Mesenchymal stem cell (in vitro differentiated cells and primary cell): Measurements from ENCODE around the gene PPP4R3B.

Experiments
- DNase-seq: peaks from one replicate; pipeline ENCODE4 v3.0.0-alpha.2; 2013
- H2AFZ ChIP-seq: one replicate; pipeline ENCODE4 v1.6.1; 2013; ENCODE audit warnings: low read depth, mild to moderate bottlenecking, control low read depth, inconsistent platforms, low read length, moderate library complexity
- H2AK5ac ChIP-seq: 2 replicates; pipeline ENCODE4 v1.6.1; 2013; ENCODE audit warnings: low read length, moderate library complexity, mild to moderate bottlenecking, inconsistent platforms; ENCODE audit not compliant: severe bottlenecking
- H2BK120ac ChIP-seq: one replicate; pipeline ENCODE4 v1.6.1; 2013; ENCODE audit warnings: low read depth, mild to moderate bottlenecking, inconsistent platforms, low read length, moderate library complexity
- H2BK12ac ChIP-seq, 2 experiments: one replicate each; pipeline ENCODE4 v1.6.1; 2013; ENCODE audit warnings: inconsistent platforms in 2 of 2, low read length in 2 of 2, mild to moderate bottlenecking in 2 of 2, moderate library complexity in 2 of 2, control low read depth in 1 of 2
- H2BK15ac ChIP-seq: one replicate; pipeline ENCODE4 v1.6.1; 2013; ENCODE audit warnings: mild to moderate bottlenecking, low read depth, inconsistent platforms; ENCODE audit not compliant: poor library complexity, severe bottlenecking
- H2BK5ac ChIP-seq: 2 replicates; pipeline ENCODE4 v1.6.1; 2013; ENCODE audit warnings: low read depth, mild to moderate bottlenecking, low read length, control low read depth, inconsistent platforms; ENCODE audit not compliant: poor library complexity, severe bottlenecking
- H3K14ac ChIP-seq, 2 experiments: one replicate each; pipeline ENCODE4 v1.6.1; 2013; ENCODE audit warnings: inconsistent platforms in 2 of 2, low read length in 2 of 2, control low read depth in 1 of 2, mild to moderate bottlenecking in 1 of 2, moderate library complexity in 1 of 2
- H3K18ac ChIP-seq, 2 experiments: one replicate each; pipeline ENCODE4 v1.6.1; 2013; ENCODE audit warnings: inconsistent platforms in 2 of 2, low read length in 2 of 2, control low read depth in 1 of 2, low read depth in 1 of 2, mild to moderate bottlenecking in 1 of 2
- H3K23ac ChIP-seq, 2 experiments: one replicate each; pipeline ENCODE4 v1.6.1; 2013; ENCODE audit warnings: inconsistent platforms in 2 of 2, low read length in 2 of 2, mild to moderate bottlenecking in 2 of 2, moderate library complexity in 2 of 2, control low read depth in 1 of 2
- H3K27ac ChIP-seq: 2 replicates; pipeline ENCODE4 v1.5.1; 2013; ENCODE audit warnings: mild to moderate bottlenecking, moderate library complexity, low read length, control low read depth, inconsistent platforms; ENCODE audit not compliant: poor library complexity, severe bottlenecking
- H3K27me3 ChIP-seq, 2 experiments: 2 replicates each; pipeline versions ENCODE4 v1.6.1 to v1.7.0; 2013; ENCODE audit warnings: low read length in 2 of 2, mild to moderate bottlenecking in 2 of 2, moderate library complexity in 2 of 2, control low read depth in 1 of 2, inconsistent platforms in 1 of 2; ENCODE audit not compliant: control insufficient read depth in 1 of 2, insufficient read depth in 1 of 2
- H3K36me3 ChIP-seq, 2 experiments: 2 replicates each; pipeline versions ENCODE4 v1.6.1 to v1.7.0; 2013; ENCODE audit warnings: low read length in 2 of 2, control low read depth in 1 of 2, inconsistent platforms in 1 of 2, low read depth in 1 of 2, mild to moderate bottlenecking in 1 of 2; ENCODE audit not compliant: insufficient read depth in 2 of 2, control insufficient read depth in 1 of 2
- H3K4ac ChIP-seq, 2 experiments: one replicate each; pipeline ENCODE4 v1.6.1; 2013; ENCODE audit warnings: inconsistent platforms in 2 of 2, low read length in 2 of 2, mild to moderate bottlenecking in 2 of 2, moderate library complexity in 2 of 2, control low read depth in 1 of 2, low read depth in 1 of 2
- H3K4me1 ChIP-seq: 2 replicates; pipeline ENCODE4 v1.6.1; 2013; ENCODE audit warnings: low read depth, low read length, control low read depth; ENCODE audit not compliant: control insufficient read depth, insufficient read depth
- H3K4me2 ChIP-seq: 2 replicates; pipeline ENCODE4 v1.6.1; 2013; ENCODE audit warnings: low read length, mild to moderate bottlenecking, inconsistent platforms; ENCODE audit not compliant: poor library complexity, severe bottlenecking
- H3K4me3 ChIP-seq, 2 experiments: 2 replicates each; pipeline versions ENCODE4 v1.5.1 to v1.7.0; 2013; ENCODE audit warnings: low read length in 2 of 2, mild to moderate bottlenecking in 2 of 2, control low read depth in 1 of 2, low read depth in 1 of 2; ENCODE audit not compliant: insufficient read depth in 1 of 2
- H3K79me1 ChIP-seq: replicated peaks from 2 replicates; pipeline ENCODE4 v1.6.1; 2013; ENCODE audit warnings: mild to moderate bottlenecking, control low read depth, low read length, inconsistent platforms; ENCODE audit not compliant: poor library complexity, severe bottlenecking
- H3K9ac ChIP-seq: 2 replicates; pipeline ENCODE4 v1.7.0; 2013; ENCODE audit warnings: mild to moderate bottlenecking, low read length, moderate library complexity
- H3K9me3 ChIP-seq: 2 replicates; pipeline ENCODE4 v1.7.0; 2013; ENCODE audit warnings: mild to moderate bottlenecking, low read length; ENCODE audit not compliant: control insufficient read depth
- H4K8ac ChIP-seq: one replicate; pipeline ENCODE4 v1.6.1; 2013; ENCODE audit warnings: inconsistent platforms, mild to moderate bottlenecking, low read length, moderate library complexity
- H4K91ac ChIP-seq: one replicate; pipeline ENCODE4 v1.6.1; 2013; ENCODE audit warnings: mild to moderate bottlenecking, low read length, inconsistent platforms
- WGBS: methylation state at CpG from one replicate; pipeline ENCODE4 v1.1.7; 2013; ENCODE audit warnings: mixed read lengths; 5-methylcytosine and 5-hydroxymethylcytosine counted together

The PPP4R3B gene

GRCh38 chr2:55628931-55629330 lies 11.5 kb upstream of the PPP4R3B start:
- H2BK5ac ChIP-seq, result no peak overlapping the region
- no peak overlapping the region for H3K9ac ChIP-seq
- no peaks in the 10 kb centered on the region for H3K9me3 ChIP-seq
- H3K18ac ChIP-seq, result no peak overlapping the region
- DNase-seq, result no peak
- H3K4me1 ChIP-seq, result no peaks in the 10 kb centered on the region
- no peak overlapping the region for H2BK12ac ChIP-seq
- H3K36me3 ChIP-seq, result peaks cover 6 to 23% of the 10 kb centered on the region in 2 experiments
- H3K27ac ChIP-seq, result no peak overlapping the region
- no peak overlapping the region for H2BK120ac ChIP-seq
- H3K23ac ChIP-seq, result no peak overlapping the region
- H3K27me3 ChIP-seq, result no peaks in the 10 kb centered on the region
- H3K4ac ChIP-seq, result no peak overlapping the region
- no peak overlapping the region for H4K8ac ChIP-seq
- H3K4me2 ChIP-seq, result no peak overlapping the region
- H2AK5ac ChIP-seq, result no peak overlapping the region
- no peak overlapping the region for H3K14ac ChIP-seq
- no peak overlapping the region for H2BK15ac ChIP-seq
- peaks cover 28% of the 10 kb centered on the region for H3K79me1 ChIP-seq
- no peak overlapping the region for H3K4me3 ChIP-seq
- WGBS, result 96% methylated on average over 2 of the region's 2 CpGs
- H2AFZ ChIP-seq, result no peak overlapping the region
- H4K91ac ChIP-seq, result no peak overlapping the region

- no peaks in the 10 kb centered on the region for H3K9me3 ChIP-seq
- no peak overlapping the region for H3K23ac ChIP-seq
- H3K27me3 ChIP-seq, result no peaks in the 10 kb centered on the region
- no peak overlapping the region for H2AFZ ChIP-seq
- no peak overlapping the region for H2BK5ac ChIP-seq
- peaks cover 6 to 17% of the 10 kb centered on the region in 2 experiments for H3K36me3 ChIP-seq
- no peak overlapping the region for H3K4ac ChIP-seq
- no peak overlapping the region for H3K27ac ChIP-seq
- H3K79me1 ChIP-seq, result peaks cover 35% of the 10 kb centered on the region
- no peak overlapping the region for H2BK12ac ChIP-seq
- H2AK5ac ChIP-seq, result no peak overlapping the region
- no peak overlapping the region for H4K8ac ChIP-seq
- no peak overlapping the region for H3K4me2 ChIP-seq
- H3K9ac ChIP-seq, result no peak overlapping the region
- H3K14ac ChIP-seq, result no peak overlapping the region
- H2BK15ac ChIP-seq, result no peak overlapping the region
- WGBS, result no CpG with 5 or more reads among the region's 1 CpG
- no peak overlapping the region for H3K18ac ChIP-seq
- H2BK120ac ChIP-seq, result no peak overlapping the region
- H3K4me3 ChIP-seq, result no peak overlapping the region
- no peak for DNase-seq
- no peak overlapping the region for H4K91ac ChIP-seq
- H3K4me1 ChIP-seq, result no peaks in the 10 kb centered on the region
These were observed 10.5 kb upstream of the PPP4R3B start for GRCh38 chr2:55627915-55628314.

- H2AK5ac ChIP-seq, result no peak overlapping the region
- H3K4me1 ChIP-seq, result peaks cover 11% of the 10 kb centered on the region
- H2BK5ac ChIP-seq, result no peak overlapping the region
- peaks cover 10 to 13% of the 10 kb centered on the region in 2 experiments for H3K36me3 ChIP-seq
- H3K4me2 ChIP-seq, result no peak overlapping the region
- H4K91ac ChIP-seq, result no peak overlapping the region
- no peak overlapping the region for H3K4ac ChIP-seq
- H2AFZ ChIP-seq, result no peak overlapping the region
- no peak overlapping the region for H3K23ac ChIP-seq
- no peak overlapping the region for H2BK120ac ChIP-seq
- no peak overlapping the region for H2BK12ac ChIP-seq
- peaks cover 42% of the 10 kb centered on the region for H3K79me1 ChIP-seq
- no peak overlapping the region for H3K27ac ChIP-seq
- H3K9me3 ChIP-seq, result no peaks in the 10 kb centered on the region
- no peak overlapping the region for H2BK15ac ChIP-seq
- 100% methylated on average over 5 of the region's 7 CpGs for WGBS
- no peak overlapping the region for H3K4me3 ChIP-seq
- no peak overlapping the region for H3K18ac ChIP-seq
- peak overlapping the region; percentile 69 for H4K8ac ChIP-seq
- H3K27me3 ChIP-seq, result no peaks in the 10 kb centered on the region
- no peak for DNase-seq
- H3K14ac ChIP-seq, result no peak overlapping the region
- no peak overlapping the region for H3K9ac ChIP-seq
These were observed 4.4 kb upstream of the PPP4R3B start for GRCh38 chr2:55621802-55622201.

- Histone ChIP-seq H4K8ac (no peak overlapping the region), H3K4ac (no peak overlapping the region), H3K9me3 (no peaks in the 10 kb centered on the region), H3K4me2 (no peak overlapping the region), H3K27ac (no peak overlapping the region), H3K27me3 (no peaks in the 10 kb centered on the region), H4K91ac (no peak overlapping the region), H2BK15ac (no peak overlapping the region), H3K9ac (peak overlapping the region; percentile 11), H3K23ac (no peak overlapping the region), H2BK5ac (no peak overlapping the region), H3K4me1 (peaks cover 14% of the 10 kb centered on the region), H2AFZ (no peak overlapping the region), H3K18ac (no peak overlapping the region), H2BK12ac (no peak overlapping the region), H3K79me1 (peaks cover 28% of the 10 kb centered on the region), H3K36me3 (peaks cover 8 to 13% of the 10 kb centered on the region in 2 experiments), H3K4me3 (peak overlapping the region in 1 of 2 experiments; percentile 49), H2BK120ac (no peak overlapping the region), H3K14ac (no peak overlapping the region), H2AK5ac (no peak overlapping the region)
- 88% methylated on average over 1 of the region's 3 CpGs for WGBS
- DNase-seq, result peak; percentile 24
These were observed 2.8 kb upstream of the PPP4R3B start for GRCh38 chr2:55620123-55620779.
